ENCODE measurements around the gene SYNPR.

DNA sequence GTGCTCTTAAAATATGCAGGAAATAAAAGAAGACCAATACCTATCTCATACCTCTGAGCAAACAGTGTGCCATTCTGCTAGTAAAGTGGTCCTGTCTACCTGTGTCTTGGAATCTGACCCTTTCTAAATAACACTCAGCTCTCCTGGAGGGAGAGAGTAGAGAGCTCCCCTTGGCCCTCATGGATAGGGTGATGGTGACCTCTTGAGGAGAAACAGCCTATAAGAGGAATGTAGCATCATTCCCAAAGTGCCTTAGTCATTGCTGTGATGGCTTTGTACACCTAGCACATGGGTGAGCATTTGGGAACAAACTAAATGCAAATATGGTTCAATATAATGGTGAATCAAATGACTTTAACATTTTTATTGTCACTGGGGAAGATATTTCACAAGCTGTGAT lies 384.4 kb downstream of the SYNPR start:
- TF ChIP-seq, protein P1, sequence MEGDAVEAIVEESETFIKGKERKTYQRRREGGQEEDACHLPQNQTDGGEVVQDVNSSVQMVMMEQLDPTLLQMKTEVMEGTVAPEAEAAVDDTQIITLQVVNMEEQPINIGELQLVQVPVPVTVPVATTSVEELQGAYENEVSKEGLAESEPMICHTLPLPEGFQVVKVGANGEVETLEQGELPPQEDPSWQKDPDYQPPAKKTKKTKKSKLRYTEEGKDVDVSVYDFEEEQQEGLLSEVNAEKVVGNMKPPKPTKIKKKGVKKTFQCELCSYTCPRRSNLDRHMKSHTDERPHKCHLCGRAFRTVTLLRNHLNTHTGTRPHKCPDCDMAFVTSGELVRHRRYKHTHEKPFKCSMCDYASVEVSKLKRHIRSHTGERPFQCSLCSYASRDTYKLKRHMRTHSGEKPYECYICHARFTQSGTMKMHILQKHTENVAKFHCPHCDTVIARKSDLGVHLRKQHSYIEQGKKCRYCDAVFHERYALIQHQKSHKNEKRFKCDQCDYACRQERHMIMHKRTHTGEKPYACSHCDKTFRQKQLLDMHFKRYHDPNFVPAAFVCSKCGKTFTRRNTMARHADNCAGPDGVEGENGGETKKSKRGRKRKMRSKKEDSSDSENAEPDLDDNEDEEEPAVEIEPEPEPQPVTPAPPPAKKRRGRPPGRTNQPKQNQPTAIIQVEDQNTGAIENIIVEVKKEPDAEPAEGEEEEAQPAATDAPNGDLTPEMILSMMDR (IDR thresholded peaks at IDR 0.05; ENCODE audit: low read length), result no peak
- no peak for TF ChIP-seq EZH2 (IDR thresholded peaks at IDR 0.05; ENCODE audit: borderline replicate concordance, low read length)

All from OCI-LY1 (cell line).